GM18951 (cell line): Measurements from ENCODE around the gene TTLL13.
"Not testable (repeated sequence)": the region's sequence is repeated elsewhere in the genome, so short reads cannot be mapped to it uniquely, and the experiment has no call there.

Experiments used
- POLR2A ChIP-seq: IDR thresholded peaks from 4 replicates; pipeline ENCODE4 v1.6.1; 2011; ENCODE audit warnings: mild to moderate bottlenecking; ENCODE audit not compliant: insufficient read length, insufficient read depth; ENCODE audit errors: extremely low read depth
- in situ Hi-C: fragments of 300-500 bp; cut with MboI; formaldehyde crosslinking; loops from one replicate; pipeline ENCODE4 v1.12.0; 2022; ENCODE audit warnings: low sequenced_read_pairs, mixed read lengths, inconsistent platforms; ENCODE audit not compliant: unreplicated experiment

Gene TTLL13

DNA sequence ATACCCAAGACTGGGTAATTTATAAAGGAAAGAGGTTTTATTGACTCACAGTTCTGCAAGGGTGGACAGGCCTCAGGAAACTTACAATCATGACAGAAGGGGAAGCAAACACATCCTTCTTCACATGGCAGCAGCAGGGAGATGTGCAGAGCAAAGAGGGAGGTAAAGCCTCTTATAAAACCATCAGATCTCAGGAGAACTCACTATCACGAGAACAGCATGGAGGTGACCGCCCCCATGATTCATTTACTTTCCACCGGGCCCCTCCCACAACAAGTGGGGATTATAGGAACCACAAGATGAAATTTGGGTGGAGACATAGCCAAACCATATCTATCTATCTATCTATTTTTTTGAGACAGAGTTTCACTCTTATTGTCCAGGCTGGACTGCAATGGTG is 10.0 kb upstream of the TTLL13 start:
- TF ChIP-seq POLR2A = no peak
- in situ Hi-C loops = no loop called here

DNA sequence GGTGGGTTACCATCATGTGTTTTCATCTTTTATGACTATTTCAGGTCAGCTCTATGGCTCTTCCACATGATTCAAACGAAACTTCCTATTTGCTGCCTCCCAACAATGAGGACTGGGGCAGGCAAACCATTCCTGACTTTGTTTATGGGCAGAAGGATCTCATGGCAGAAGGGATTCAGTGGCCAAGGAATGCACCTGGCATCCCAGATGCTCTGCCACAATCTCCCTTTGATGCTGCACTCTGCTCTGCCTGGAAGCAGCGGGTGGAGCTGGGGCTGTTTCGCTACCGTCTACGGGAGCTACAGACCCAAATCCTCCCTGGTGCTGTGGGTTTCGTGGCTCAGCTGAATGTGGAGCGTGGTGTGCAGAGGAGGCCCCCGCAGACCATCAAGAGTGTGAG is 8.5 kb upstream of the TTLL13 start:
- no peak for TF ChIP-seq POLR2A
- in situ Hi-C loops = no loop called here

DNA sequence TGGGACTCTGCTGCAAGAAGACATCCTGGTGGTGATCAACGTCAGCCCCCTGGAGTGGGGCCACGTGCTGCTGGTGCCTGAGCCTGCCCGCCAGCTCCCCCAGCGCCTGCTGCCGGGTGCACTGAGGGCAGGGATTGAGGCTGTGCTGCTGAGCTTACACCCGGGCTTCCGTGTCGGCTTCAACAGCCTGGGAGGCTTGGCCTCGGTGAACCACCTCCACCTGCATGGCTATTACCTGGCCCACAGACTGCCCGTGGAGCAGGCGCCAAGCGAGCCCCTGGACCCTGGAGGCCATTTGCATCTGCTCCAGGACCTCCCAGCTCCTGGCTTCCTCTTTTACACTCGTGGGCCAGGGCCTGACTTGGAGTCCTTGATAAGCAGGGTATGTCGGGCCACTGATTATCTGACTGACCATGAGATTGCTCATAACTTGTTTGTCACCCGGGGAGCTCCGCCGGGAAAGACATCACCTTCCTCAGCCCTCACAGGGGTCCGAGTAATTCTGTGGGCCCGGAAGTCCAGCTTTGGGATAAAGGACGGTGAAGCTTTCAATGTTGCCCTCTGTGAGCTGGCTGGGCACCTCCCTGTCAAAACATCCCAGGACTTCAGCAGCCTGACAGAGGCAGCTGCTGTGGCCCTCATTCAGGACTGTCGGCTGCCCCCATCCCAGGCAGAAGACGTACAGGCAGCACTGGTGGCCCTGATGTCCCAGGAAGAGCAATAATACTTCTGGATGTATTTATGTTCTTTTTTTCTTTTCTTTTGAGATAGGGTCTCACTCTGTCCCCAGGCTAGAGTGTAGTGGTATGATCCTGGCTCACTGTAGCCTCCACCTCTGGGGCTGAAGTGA is 7.8 kb upstream of the TTLL13 start:
- in situ Hi-C loops = no loop called here
- no peak for TF ChIP-seq POLR2A

DNA sequence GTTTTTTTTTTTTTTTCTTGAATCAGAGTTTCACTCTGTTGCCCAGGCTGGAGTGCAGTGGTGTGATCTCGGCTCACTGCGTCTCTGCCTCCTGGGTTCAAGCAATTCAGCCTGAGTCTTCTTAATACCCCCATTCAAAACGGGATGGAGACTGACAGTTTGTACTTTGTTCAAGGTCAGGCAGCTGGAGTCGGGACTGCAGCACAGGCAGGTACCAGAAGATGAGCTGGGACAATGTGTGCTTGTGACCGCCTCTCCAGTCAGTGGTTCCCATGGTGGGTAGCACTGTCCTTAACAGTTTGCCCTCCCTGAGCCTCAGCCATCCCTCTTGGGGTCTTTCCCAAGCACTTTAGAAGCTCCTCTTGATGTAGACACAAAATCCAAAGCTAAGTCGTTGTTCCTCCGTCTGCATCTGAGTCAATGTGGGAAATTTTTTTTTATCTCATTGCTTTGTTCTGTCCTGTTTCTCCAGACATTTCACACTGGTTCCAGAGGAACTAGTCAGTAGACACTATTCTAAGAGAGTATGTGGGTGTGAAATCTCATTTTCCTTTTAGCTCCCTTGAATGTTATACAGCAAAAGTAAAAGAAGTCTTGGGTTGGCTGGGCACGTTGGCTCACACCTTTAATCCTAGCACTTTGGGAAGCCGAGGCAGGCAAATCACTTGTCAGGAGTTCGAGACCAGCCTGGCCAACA is 5.3 kb upstream of the TTLL13 start:
- TF ChIP-seq POLR2A = no peak
- in situ Hi-C loops = no loop called here

DNA sequence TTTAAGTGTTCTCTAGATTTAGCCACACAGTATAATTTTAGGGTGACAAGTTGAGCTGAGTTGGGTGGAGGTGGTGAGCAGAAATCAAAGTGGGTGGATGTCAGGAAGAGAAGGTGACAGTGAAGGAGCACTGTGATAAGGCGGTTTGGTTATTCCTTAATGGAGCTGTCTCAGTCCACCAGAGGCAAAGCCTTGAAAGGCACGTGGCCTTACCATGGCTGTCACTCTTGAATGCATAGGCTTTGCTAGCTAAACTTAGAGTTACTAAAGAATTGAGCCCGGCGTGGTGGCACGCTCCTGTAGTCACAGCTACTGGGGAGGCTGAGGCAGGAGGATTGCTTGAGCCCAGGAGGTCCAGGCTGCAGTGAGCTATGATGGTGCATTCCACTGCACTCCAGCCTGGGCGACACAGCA is 560 bp upstream of the TTLL13 start:
- TF ChIP-seq POLR2A = no peak
- in situ Hi-C loops = no loop called here

DNA sequence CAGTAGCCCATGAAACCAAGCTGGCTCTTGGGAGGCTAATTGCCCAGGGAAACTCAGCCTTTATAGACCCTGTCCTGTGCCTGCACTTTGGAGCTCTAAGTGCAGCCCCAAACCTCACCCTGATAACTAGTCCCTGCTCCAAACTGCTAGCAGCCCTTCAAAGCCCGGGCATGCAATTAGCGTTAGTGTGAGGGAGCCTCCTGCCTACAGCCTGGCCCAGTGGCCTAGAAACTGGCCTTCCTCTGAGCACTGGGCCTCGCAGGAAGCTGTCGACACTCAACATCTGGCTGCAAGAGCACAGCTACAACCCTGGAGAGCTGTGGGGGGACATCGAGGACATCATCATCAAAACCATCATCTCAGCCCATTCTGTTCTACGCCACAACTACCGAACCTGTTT is 8.4 kb downstream of the TTLL13 start:
- TF ChIP-seq POLR2A = no peak
- in situ Hi-C loops = no loop called here

DNA sequence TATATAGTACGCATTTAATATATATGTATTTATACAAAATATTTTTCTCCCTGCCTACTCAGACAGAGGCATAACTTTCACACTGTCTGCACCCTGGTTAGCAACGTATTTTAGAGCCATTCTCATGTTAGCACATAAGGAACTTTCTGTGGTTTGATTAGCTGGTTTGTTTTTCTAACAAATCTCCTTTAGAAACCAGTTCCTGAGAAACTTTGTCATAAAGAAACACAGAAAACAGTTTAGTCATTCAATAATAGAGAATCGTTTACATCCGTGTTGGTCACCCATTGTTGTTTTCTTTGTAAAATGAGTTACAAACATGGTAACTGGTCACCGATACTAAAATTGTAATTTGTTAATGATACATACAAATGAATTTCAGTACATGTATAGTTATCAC is 10.2 kb downstream of the TTLL13 start:
- TF ChIP-seq POLR2A = no peak
- in situ Hi-C loops = no loop called here

DNA sequence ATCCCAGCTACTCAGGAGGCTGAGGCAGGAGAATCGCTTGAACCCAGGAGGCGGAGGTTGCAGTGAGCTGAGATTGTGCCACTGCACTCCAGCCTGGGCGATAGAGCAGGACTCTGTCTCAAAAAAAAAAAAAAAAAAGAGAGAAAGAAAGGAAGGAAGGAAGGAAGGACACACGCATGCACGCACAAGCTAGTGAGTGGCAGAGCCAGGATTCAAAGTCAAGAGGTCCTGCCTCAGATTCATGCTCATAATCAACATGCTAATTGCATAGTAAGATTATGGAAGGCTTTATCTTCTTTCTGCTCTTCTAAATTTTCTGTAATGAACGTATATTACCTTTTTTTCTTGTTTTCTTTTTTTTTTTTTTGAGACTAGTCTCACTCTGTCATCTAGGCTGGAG is 11.4 kb downstream of the TTLL13 start:
- in situ Hi-C loops = not testable (repeated sequence)

DNA sequence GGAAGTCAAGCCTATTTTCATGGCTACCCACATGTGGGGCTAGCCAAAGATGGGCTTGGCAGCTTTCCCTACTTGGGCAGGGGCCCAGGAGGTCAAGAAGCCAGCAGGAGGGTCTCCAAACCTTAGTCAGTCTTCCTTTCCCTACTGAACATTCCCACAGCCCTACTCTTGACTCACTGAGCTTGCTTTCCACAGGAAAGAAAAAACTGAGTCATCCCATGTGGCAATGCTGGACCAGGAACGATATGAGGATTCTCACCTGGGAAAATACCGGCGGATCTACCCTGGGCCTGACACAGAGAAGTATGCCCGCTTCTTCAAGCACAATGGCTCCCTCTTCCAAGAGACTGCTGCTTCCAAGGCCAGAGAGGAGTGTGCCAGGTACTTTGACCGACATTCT is 12.5 kb downstream of the TTLL13 start:
- no peak for TF ChIP-seq POLR2A

DNA sequence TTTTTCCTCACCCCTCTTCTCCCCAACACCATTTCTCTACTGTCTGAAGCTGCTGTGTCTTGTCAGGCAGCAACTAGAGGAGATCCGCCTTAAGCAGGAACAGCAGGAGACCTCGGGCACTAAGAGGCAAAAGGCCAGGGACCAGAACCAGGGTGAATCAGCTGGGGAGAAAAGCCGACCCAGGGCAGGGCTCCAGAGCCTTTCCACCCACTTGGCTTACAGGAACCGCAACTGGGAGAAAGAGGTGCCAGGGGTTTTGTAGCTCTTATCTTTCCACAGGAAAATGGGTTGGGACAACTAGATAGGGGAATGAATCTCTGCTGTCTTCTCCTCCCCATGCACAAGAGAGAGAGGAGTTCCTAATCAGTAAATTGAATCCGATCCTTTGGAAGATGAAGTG is 13.1 kb downstream of the TTLL13 start:
- in situ Hi-C loops = no loop called here
- no peak for TF ChIP-seq POLR2A

More for the DNA sequence above, 12.5 kb downstream of the TTLL13 start:
- in situ Hi-C loops = no loop called here

DNA sequence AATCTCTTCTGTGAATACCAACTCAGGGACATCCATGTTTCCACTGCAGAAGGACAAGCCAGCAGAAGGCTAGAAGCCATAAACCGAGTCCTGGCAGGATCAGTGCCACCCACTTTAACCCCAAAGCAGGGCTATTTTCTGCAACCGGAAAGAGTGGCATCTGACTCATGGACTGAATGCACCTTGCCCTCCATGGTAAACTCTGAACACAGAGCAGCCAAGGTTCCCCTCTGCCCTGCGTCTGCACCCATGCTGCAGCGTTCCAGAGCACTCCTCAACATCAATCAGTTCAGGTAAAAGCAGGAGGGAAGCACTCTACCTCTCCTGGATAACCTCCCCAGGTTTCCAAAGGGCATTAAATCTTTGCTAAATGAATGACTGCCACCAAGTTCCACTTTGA is 15.3 kb downstream of the TTLL13 start:
- no peak for TF ChIP-seq POLR2A
- in situ Hi-C loops = no loop called here

DNA sequence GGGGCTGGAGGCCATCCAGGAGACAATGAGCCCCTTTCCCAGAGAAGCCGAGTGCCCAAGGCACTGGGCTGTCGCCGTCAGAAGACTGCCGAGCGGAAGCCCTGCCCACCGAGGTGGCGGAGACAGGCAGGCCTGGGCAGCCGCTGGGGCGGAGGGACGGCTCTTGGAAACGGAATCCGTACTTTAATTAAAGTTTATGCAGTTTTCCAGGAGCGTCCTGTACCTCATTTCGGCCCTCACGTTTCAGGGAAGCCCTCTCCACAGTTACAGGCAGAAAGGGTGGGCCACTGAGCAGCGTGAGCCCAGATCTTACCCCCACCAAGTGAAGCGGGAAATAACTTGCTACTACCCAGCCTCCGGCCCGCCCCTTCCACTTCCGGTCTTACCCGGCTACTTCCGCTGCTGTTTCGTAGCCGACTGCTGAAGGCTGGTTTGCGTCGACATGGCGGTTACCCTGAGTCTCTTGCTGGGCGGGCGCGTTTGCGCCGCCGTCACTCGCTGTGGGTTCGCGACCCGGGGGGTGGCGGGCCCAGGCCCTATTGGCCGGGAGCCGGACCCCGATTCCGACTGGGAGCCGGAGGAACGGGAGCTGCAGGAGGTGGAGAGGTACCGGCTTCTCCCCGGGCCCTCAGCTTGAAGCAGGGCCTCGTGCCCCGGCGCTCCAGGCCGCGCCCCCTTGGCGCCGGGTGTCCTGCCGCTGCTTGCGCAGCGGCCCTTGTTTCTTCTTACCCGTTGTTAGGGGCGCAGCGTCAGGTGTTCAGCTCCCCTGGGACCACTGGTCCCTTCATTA is 16.1 kb downstream of the TTLL13 start, which contains the start of gene NGRN:
Gene NGRN (plus strand): TSS at position 402 of the 790 bp plus-strand sequence. CDS start 41 bp downstream, at position 443.
- TF ChIP-seq POLR2A = peak; percentile 97
- in situ Hi-C loops = no loop called here

DNA sequence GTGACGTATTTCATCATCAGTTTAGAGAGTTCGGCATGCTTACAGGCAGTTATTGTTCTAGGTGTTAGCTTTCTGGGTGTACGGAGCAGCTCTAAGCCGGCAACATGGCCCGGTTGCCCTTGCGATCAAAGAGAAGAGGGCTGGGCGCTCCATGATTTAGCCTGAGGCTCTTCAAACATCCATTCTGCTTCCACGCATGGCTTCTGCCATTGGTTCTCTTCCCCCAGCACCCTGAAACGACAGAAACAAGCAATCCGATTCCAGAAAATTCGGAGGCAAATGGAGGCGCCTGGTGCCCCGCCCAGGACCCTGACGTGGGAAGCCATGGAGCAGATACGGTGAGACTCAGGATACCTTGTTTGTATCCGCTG is 16.7 kb downstream of the TTLL13 start:
- no peak for TF ChIP-seq POLR2A
- in situ Hi-C loops = no loop called here
